ENCODE data around the gene PTDSS2.
"Not testable (repeated sequence)": the region's sequence is repeated elsewhere in the genome, so short reads cannot be mapped to it uniquely, and the experiment has no call there.

The PTDSS2 gene

GRCh38 chr11:426851-427250, 23.2 kb upstream of the PTDSS2 start:
- Histone ChIP-seq H3K9ac (ENCODE audit: low read length) (no peak overlapping the region), H3K4me1 (ENCODE audit: control insufficient read depth, insufficient read depth, low read length) (no peaks in the 10 kb centered on the region), H3K27me3 (ENCODE audit: control insufficient read depth, insufficient read depth, low read length) (no peaks in the 10 kb centered on the region), H3K36me3 (ENCODE audit: control insufficient read depth, insufficient read depth, low read length) (no peaks in the 10 kb centered on the region), H3K9me3 (ENCODE audit: control insufficient read depth, low read length) (no peaks in the 10 kb centered on the region), H3K4me3 (ENCODE audit: low read length) (no peak overlapping the region)

- Histone ChIP-seq H3K27me3 (ENCODE audit: control insufficient read depth, insufficient read depth, low read length) (no peaks in the 10 kb centered on the region), H3K9ac (ENCODE audit: low read length) (no peak overlapping the region), H3K4me3 (ENCODE audit: low read length) (no peak overlapping the region), H3K4me1 (ENCODE audit: control insufficient read depth, insufficient read depth, low read length) (no peaks in the 10 kb centered on the region), H3K9me3 (ENCODE audit: control insufficient read depth, low read length) (no peaks in the 10 kb centered on the region), H3K36me3 (ENCODE audit: control insufficient read depth, insufficient read depth, low read length) (no peaks in the 10 kb centered on the region)
These were observed 21.8 kb upstream of the PTDSS2 start for GRCh38 chr11:428295-428694.

- H3K4me1 ChIP-seq (ENCODE audit: control insufficient read depth, insufficient read depth, low read length): no peaks in the 10 kb centered on the region
- H3K27me3 ChIP-seq (ENCODE audit: control insufficient read depth, insufficient read depth, low read length): no peaks in the 10 kb centered on the region
- H3K36me3 ChIP-seq (ENCODE audit: control insufficient read depth, insufficient read depth, low read length): no peaks in the 10 kb centered on the region
- no peak overlapping the region for H3K9ac ChIP-seq (ENCODE audit: low read length)
- no peak overlapping the region for H3K4me3 ChIP-seq (ENCODE audit: low read length)
- H3K9me3 ChIP-seq (ENCODE audit: control insufficient read depth, low read length): no peaks in the 10 kb centered on the region
These were observed 20.7 kb upstream of the PTDSS2 start for GRCh38 chr11:429391-429790.

- no peak overlapping the region for H3K9ac ChIP-seq (ENCODE audit: low read length)
- H3K4me3 ChIP-seq (ENCODE audit: low read length): no peak overlapping the region
These were observed 20.1 kb upstream of the PTDSS2 start for GRCh38 chr11:429931-430456.

GRCh38 chr11:431921-432320, 18.2 kb upstream of the PTDSS2 start:
- no peaks in the 10 kb centered on the region for H3K9me3 ChIP-seq (ENCODE audit: control insufficient read depth, low read length)
- no peaks in the 10 kb centered on the region for H3K4me1 ChIP-seq (ENCODE audit: control insufficient read depth, insufficient read depth, low read length)

More at GRCh38 chr11:429931-430456, 20.1 kb upstream of the PTDSS2 start:
- no peaks in the 10 kb centered on the region for H3K9me3 ChIP-seq (ENCODE audit: control insufficient read depth, low read length)
- no peaks in the 10 kb centered on the region for H3K27me3 ChIP-seq (ENCODE audit: control insufficient read depth, insufficient read depth, low read length)
- no peaks in the 10 kb centered on the region for H3K4me1 ChIP-seq (ENCODE audit: control insufficient read depth, insufficient read depth, low read length)
- H3K36me3 ChIP-seq (ENCODE audit: control insufficient read depth, insufficient read depth, low read length): no peaks in the 10 kb centered on the region

GRCh38 chr11:432501-433100, 17.5 kb upstream of the PTDSS2 start:
- Histone ChIP-seq H3K4me3 (ENCODE audit: low read length) (no peak overlapping the region), H3K36me3 (ENCODE audit: control insufficient read depth, insufficient read depth, low read length) (no peaks in the 10 kb centered on the region), H3K4me1 (ENCODE audit: control insufficient read depth, insufficient read depth, low read length) (no peaks in the 10 kb centered on the region), H3K27me3 (ENCODE audit: control insufficient read depth, insufficient read depth, low read length) (no peaks in the 10 kb centered on the region), H3K9me3 (ENCODE audit: control insufficient read depth, low read length) (no peaks in the 10 kb centered on the region), H3K9ac (ENCODE audit: low read length) (no peak overlapping the region)

More at GRCh38 chr11:431921-432320, 18.2 kb upstream of the PTDSS2 start:
- H3K27me3 ChIP-seq (ENCODE audit: control insufficient read depth, insufficient read depth, low read length): no peaks in the 10 kb centered on the region
- no peak overlapping the region for H3K4me3 ChIP-seq (ENCODE audit: low read length)
- no peak overlapping the region for H3K9ac ChIP-seq (ENCODE audit: low read length)
- no peaks in the 10 kb centered on the region for H3K36me3 ChIP-seq (ENCODE audit: control insufficient read depth, insufficient read depth, low read length)

GRCh38 chr11:433111-433510, 17.0 kb upstream of the PTDSS2 start:
- H3K9me3 ChIP-seq (ENCODE audit: control insufficient read depth, low read length): no peaks in the 10 kb centered on the region

GRCh38 chr11:433641-434040, 16.4 kb upstream of the PTDSS2 start:
- Histone ChIP-seq H3K4me3 (ENCODE audit: low read length) (no peak overlapping the region), H3K4me1 (ENCODE audit: control insufficient read depth, insufficient read depth, low read length) (no peaks in the 10 kb centered on the region), H3K9me3 (ENCODE audit: control insufficient read depth, low read length) (no peaks in the 10 kb centered on the region), H3K36me3 (ENCODE audit: control insufficient read depth, insufficient read depth, low read length) (no peaks in the 10 kb centered on the region), H3K9ac (ENCODE audit: low read length) (no peak overlapping the region), H3K27me3 (ENCODE audit: control insufficient read depth, insufficient read depth, low read length) (no peaks in the 10 kb centered on the region)

More at GRCh38 chr11:433111-433510, 17.0 kb upstream of the PTDSS2 start:
- H3K27me3 ChIP-seq (ENCODE audit: control insufficient read depth, insufficient read depth, low read length): no peaks in the 10 kb centered on the region
- H3K36me3 ChIP-seq (ENCODE audit: control insufficient read depth, insufficient read depth, low read length): no peaks in the 10 kb centered on the region
- no peak overlapping the region for H3K4me3 ChIP-seq (ENCODE audit: low read length)
- no peaks in the 10 kb centered on the region for H3K4me1 ChIP-seq (ENCODE audit: control insufficient read depth, insufficient read depth, low read length)
- H3K9ac ChIP-seq (ENCODE audit: low read length): no peak overlapping the region

- Histone ChIP-seq H3K36me3 (ENCODE audit: control insufficient read depth, insufficient read depth, low read length) (no peaks in the 10 kb centered on the region), H3K9ac (ENCODE audit: low read length) (no peak overlapping the region), H3K9me3 (ENCODE audit: control insufficient read depth, low read length) (no peaks in the 10 kb centered on the region), H3K4me3 (ENCODE audit: low read length) (no peak overlapping the region), H3K27me3 (ENCODE audit: control insufficient read depth, insufficient read depth, low read length) (no peaks in the 10 kb centered on the region), H3K4me1 (ENCODE audit: control insufficient read depth, insufficient read depth, low read length) (no peaks in the 10 kb centered on the region)
These were observed 15.6 kb upstream of the PTDSS2 start for GRCh38 chr11:434496-434895.

GRCh38 chr11:434999-435740, 14.9 kb upstream of the PTDSS2 start:
- not testable (repeated sequence) for H3K9me3 ChIP-seq (ENCODE audit: control insufficient read depth, low read length); H3K27me3 ChIP-seq (ENCODE audit: control insufficient read depth, insufficient read depth, low read length); H3K36me3 ChIP-seq (ENCODE audit: control insufficient read depth, insufficient read depth, low read length); H3K4me3 ChIP-seq (ENCODE audit: low read length); H3K9ac ChIP-seq (ENCODE audit: low read length); H3K4me1 ChIP-seq (ENCODE audit: control insufficient read depth, insufficient read depth, low read length)

GRCh38 chr11:437228-437870, 12.7 kb upstream of the PTDSS2 start:
- Histone ChIP-seq H3K4me3 (ENCODE audit: low read length) (no peak overlapping the region), H3K9ac (ENCODE audit: low read length) (no peak overlapping the region), H3K4me1 (ENCODE audit: control insufficient read depth, insufficient read depth, low read length) (peaks cover 10% of the 10 kb centered on the region), H3K36me3 (ENCODE audit: control insufficient read depth, insufficient read depth, low read length) (no peaks in the 10 kb centered on the region), H3K9me3 (ENCODE audit: control insufficient read depth, low read length) (no peaks in the 10 kb centered on the region), H3K27me3 (ENCODE audit: control insufficient read depth, insufficient read depth, low read length) (peaks cover 8% of the 10 kb centered on the region)

All from mucosa of stomach (tissue), 1 donor.